Ovary (tissue), 9 donors: ENCODE measurements around the gene MTAP. TPM values are rescaled to one million over a fixed set of nuclear protein-coding genes. Genes with fewer than 3 reads are reported as not detected.

Experiments used
- DNase-seq, 5 donors: peaks; one replicate each; pipeline ENCODE4 v3.0.0-alpha.2; 2019 to 2020
- H3K27ac ChIP-seq, 2 donors: fragments of 200-600 bp; one replicate each; pipeline versions ENCODE4 v1.5.1 to v1.8.0; 2019 to 2022
- H3K27me3 ChIP-seq: fragments of 200-600 bp; one replicate; pipeline ENCODE4 v1.8.0; 2022
- H3K36me3 ChIP-seq: fragments of 200-600 bp; sonication (generic); one replicate; pipeline ENCODE4 v1.5.1; 2019
- H3K4me1 ChIP-seq: one replicate; pipeline ENCODE4 v1.8.1; 2013; ENCODE audit warnings: mild to moderate bottlenecking, moderate library complexity; ENCODE audit not compliant: insufficient read depth
- H3K4me3 ChIP-seq: fragments of 200-600 bp; sonication (generic); one replicate; pipeline ENCODE4 v1.5.1; 2017
- H3K9me3 ChIP-seq, 2 donors: fragments of 200-600 bp in 1 of 2; sonication (generic) in 1 of 2; one replicate each; pipeline versions ENCODE4 v1.5.1 to v1.8.1; 2013 to 2019; ENCODE audit warnings: mild to moderate bottlenecking in 1 of 2, moderate library complexity in 1 of 2
- CTCF ChIP-seq, 3 donors: fragments of 450-650 bp in 2 of 3; fragments of 200-600 bp in 1 of 3; IDR thresholded peaks; one replicate each; pipeline versions ENCODE4 v1.5.1 to v1.8.0; 2016 to 2022; ENCODE audit warnings: antibody characterized with exemption in 3 of 3, mild to moderate bottlenecking in 1 of 3
- EP300 ChIP-seq: sonication (generic); formaldehyde crosslinking; IDR thresholded peaks from one replicate; pipeline ENCODE4 v1.6.1; 2017; ENCODE audit warnings: antibody characterized with exemption
- POLR2A ChIP-seq: fragments of 450-650 bp; IDR thresholded peaks from one replicate; pipeline ENCODE4 v1.6.1; 2017; ENCODE audit warnings: antibody characterized with exemption, mild to moderate bottlenecking, moderate library complexity
- WGBS, 3 donors: extraction: QIAGEN DNeasy Blood & Tissue Kit in 1 of 3; methylation state at CpG; one replicate each; pipeline versions ENCODE4 v1.1.5 to v1.1.7; 2013 to 2017; 5-methylcytosine and 5-hydroxymethylcytosine counted together
- intact Hi-C, 4 donors: fragments of 100-400 bp; cut with DNase I; formaldehyde crosslinking; loops; one replicate each; pipeline versions ENCODE4 v1.11.0 to v1.15.1; 2022 to 2023
- polyA plus RNA-seq, 2 donors: library from polyadenylated mRNA; stranded (reverse); fragments of 200-250 nt in 1 of 2; fragments of 350-450 nt in 1 of 2; fragmentation: Illumina TruSeq in 1 of 2; extraction: RNeasy Lipid Tissue Mini Kit (QIAGEN cat#74804) in 1 of 2; gene quantifications; one replicate each; pipeline ENCODE4 v1.2.3, GENCODE V29; 2013 to 2014
- total RNA-seq, 7 donors: library from RNA; depleted of rRNA in 2 of 7; stranded (reverse); fragments of >200 nt in 2 of 7; fragmentation: NEBNext Ultra II Directional in 3 of 7; extraction: Animal tissue kit (Norgen Biotek cat#: 25700) in 3 of 7; gene quantifications; one replicate each; pipeline versions ENCODE4 v1.1.0 to v1.2.4, GENCODE V29; 2016 to 2023
- donor health status: DM: no; HTN: no; CAD: no; lungs with moderate emphysema.
- donor health status: DM: no; HTN: no; CAD: no.
- donor health status: Bipolar disorder and iron deficiency.
- donor health status: DM: yes; HTN: yes; CAD: no.
- donor health status: DM: no; HTN: no; CAD: no.
- donor health status: DM: yes; HTN: yes; CAD: no.

MTAP gene
- total and polyA plus RNA-seq, 9 donors: 12.2 to 43.3 (median 34.0) TPM

GRCh38 chr9:21812415-21812814, 10.0 kb downstream of the MTAP start:
- no peak for DNase-seq
- intact Hi-C loops: loop anchor here in 3 of 4 donors (5.0 to 10.0 kb wide), 2 partner anchors 415 to 422 kb away; no protein-coding TSS in a partner anchor
- TF ChIP-seq EP300: no peak
- no peak for TF ChIP-seq POLR2A
- no peak for TF ChIP-seq CTCF (IDR thresholded peaks at IDR 0.05)
- 81 to 91% (median 89%) methylated on average over 2 of the region's 2 CpGs for WGBS, 3 donors
- no peaks in the 10 kb centered on the region for H3K27me3 ChIP-seq
- peaks cover 3% of the 10 kb centered on the region for H3K4me1 ChIP-seq
- H3K9me3 ChIP-seq: no peaks in the 10 kb centered on the region
- H3K4me3 ChIP-seq: no peak overlapping the region
- H3K36me3 ChIP-seq: no peaks in the 10 kb centered on the region
- no peak overlapping the region for H3K27ac ChIP-seq

GRCh38 chr9:21812946-21813568, 10.6 kb downstream of the MTAP start:
- TF ChIP-seq EP300: no peak
- peak; percentile 23 to 53 (median 34) for TF ChIP-seq CTCF (IDR thresholded peaks at IDR 0.05)
- WGBS, 3 donors: 61 to 69% (median 63%) methylated on average over 5 of the region's 5 CpGs
- peak; percentile 30 to 73 (median 56) for DNase-seq
- Histone ChIP-seq H3K27ac (no peak overlapping the region), H3K9me3 (no peaks in the 10 kb centered on the region), H3K36me3 (no peaks in the 10 kb centered on the region), H3K4me1 (peaks cover 3% of the 10 kb centered on the region), H3K27me3 (no peaks in the 10 kb centered on the region), H3K4me3 (no peak overlapping the region)
- intact Hi-C loops: loop anchor here in 3 of 4 donors (5.0 to 10.0 kb wide), 2 partner anchors 414 to 422 kb away; no protein-coding TSS in a partner anchor

- Histone ChIP-seq H3K27me3 (no peaks in the 10 kb centered on the region), H3K36me3 (no peaks in the 10 kb centered on the region), H3K9me3 (no peaks in the 10 kb centered on the region), H3K27ac (no peak overlapping the region), H3K4me3 (no peak overlapping the region), H3K4me1 (peaks cover 3% of the 10 kb centered on the region)
- intact Hi-C loops: loop anchor here in 3 of 4 donors (5.0 to 10.0 kb wide), 2 partner anchors 413 to 421 kb away; no protein-coding TSS in a partner anchor
- DNase-seq: peak in 4 of 5 donors; percentile 34 to 66 (median 38)
- WGBS, 3 donors: 56 to 62% (median 56%) methylated on average over 8 of the region's 8 CpGs
- no peak for TF ChIP-seq POLR2A
- TF ChIP-seq CTCF (IDR thresholded peaks at IDR 0.05): peak; percentile 42 to 70 (median 66)
These were observed 11.4 kb downstream of the MTAP start for GRCh38 chr9:21813575-21814473.

GRCh38 chr9:21815643-21816042, 13.2 kb downstream of the MTAP start:
- no peak for TF ChIP-seq CTCF (IDR thresholded peaks at IDR 0.05)
- no peak for TF ChIP-seq POLR2A
- TF ChIP-seq EP300: no peak
- Histone ChIP-seq H3K27ac (no peak overlapping the region), H3K4me1 (peaks cover 3% of the 10 kb centered on the region), H3K4me3 (no peak overlapping the region), H3K36me3 (no peaks in the 10 kb centered on the region), H3K27me3 (no peaks in the 10 kb centered on the region), H3K9me3 (no peaks in the 10 kb centered on the region)
- intact Hi-C loops: loop anchor here in 2 of 4 donors (10.0 kb wide), 1 partner anchor 419 kb away; no protein-coding TSS in a partner anchor
- WGBS, 3 donors: 94 to 98% (median 98%) methylated on average over 3 of the region's 3 CpGs
- no peak for DNase-seq
